Measurements from ENCODE around the gene ARHGAP33. TPM values are rescaled to one million over a fixed set of nuclear protein-coding genes. Genes with fewer than 3 reads are reported as not detected.

ARHGAP33 gene
- total RNA-seq, 5 donors from 2014 or later (not counting 1 experiment from before 2014, with no cell fraction given) = 19.7 to 38.5 (median 22.8) TPM

DNA sequence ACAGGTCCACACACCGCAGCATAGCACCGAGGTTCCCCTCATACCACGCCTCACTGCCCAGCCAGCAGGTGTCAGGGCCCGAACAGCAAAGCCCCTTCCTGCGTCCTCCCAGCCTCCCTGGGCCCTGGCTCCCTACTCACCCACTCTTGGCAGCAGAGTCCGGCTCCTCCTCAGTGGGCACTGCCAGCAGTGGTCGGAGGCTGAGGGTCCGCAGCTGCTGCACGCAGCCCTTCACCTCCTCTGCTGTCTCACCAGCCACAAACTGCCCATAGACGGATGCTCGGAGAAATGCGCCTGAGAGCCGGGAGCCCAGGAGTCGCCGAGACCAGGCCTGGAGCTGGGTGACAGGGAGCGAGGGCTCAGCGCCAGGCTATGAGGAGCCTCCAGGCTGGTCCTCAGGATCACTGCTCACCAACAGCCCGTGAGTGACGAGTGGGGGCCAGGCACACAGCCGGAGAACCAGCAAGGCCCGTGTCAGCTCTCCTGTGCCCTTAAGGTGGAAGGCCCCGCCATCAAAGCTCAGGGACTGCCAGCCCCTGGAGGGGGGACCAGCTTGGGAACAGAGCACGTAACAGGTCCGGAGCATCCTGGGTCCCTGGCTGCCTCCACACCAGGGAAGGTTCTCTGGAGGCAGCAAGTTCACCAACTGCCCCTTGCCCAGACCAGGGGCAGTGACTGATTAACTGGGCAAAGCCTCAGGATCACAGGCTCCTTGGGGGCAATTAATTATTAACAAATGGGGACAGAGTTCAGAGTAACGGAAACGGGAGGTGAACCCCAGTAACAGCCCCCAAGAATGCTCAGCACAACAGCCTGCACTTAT is 37.1 kb downstream of the ARHGAP33 start, which contains the start of gene PRODH2:
Gene PRODH2, minus strand, starts transcription at position 626 of the 823 bp plus-strand sequence. Its CDS starts 40 bp downstream, at position 586.
- H3K27ac Mint-ChIP-seq = no peak within 1 kb of the TSS
- Histone ChIP-seq H3K27me3 (replicated peaks in 1 of 2; ENCODE audit: control insufficient read depth in 2 of 2, extremely low read depth in 1 of 2, insufficient read depth in 2 of 2, low read length in 1 of 2) (peaks cover 2 to 33% of the 10 kb centered on the region in 2 experiments), H3K27ac (ENCODE audit: low read length) (no peak within 1 kb of the TSS), H3K4me3 (ENCODE audit: control insufficient read depth in 1 of 2, extremely low read depth in 1 of 2, low read length in 1 of 2) (no peak within 1 kb of the TSS), H3K36me3 (ENCODE audit: control insufficient read depth in 2 of 2, extremely low read depth in 1 of 2, insufficient read depth in 1 of 2, low read length in 1 of 2) (no peaks in the 10 kb centered on the region), H3K4me1 (ENCODE audit: control insufficient read depth in 1 of 2, extremely low read depth in 1 of 2, insufficient read depth in 2 of 2, low read length in 2 of 2) (no peaks in the 10 kb centered on the region), H3K9me3 (no peaks in the 10 kb centered on the region)
- no peak for DNase-seq
- POLR2A ChIA-PET = no interaction called here
- H3K36me3 Mint-ChIP-seq = no peaks in the 10 kb centered on the region
- no peaks in the 10 kb centered on the region for H3K4me1 Mint-ChIP-seq
- H3K9me3 Mint-ChIP-seq = no peaks in the 10 kb centered on the region
- no peak for ATAC-seq (replicated peaks in 1 of 4)
- H3K4me3 Mint-ChIP-seq = no peak within 1 kb of the TSS
- 76% methylated on average over 23 of the region's 26 CpGs for WGBS (ENCODE audit: insufficient coverage)
- H3K27me3 Mint-ChIP-seq = peaks cover 25% of the 10 kb centered on the region in 2 donors
- CTCF ChIA-PET = no interaction called here

DNA sequence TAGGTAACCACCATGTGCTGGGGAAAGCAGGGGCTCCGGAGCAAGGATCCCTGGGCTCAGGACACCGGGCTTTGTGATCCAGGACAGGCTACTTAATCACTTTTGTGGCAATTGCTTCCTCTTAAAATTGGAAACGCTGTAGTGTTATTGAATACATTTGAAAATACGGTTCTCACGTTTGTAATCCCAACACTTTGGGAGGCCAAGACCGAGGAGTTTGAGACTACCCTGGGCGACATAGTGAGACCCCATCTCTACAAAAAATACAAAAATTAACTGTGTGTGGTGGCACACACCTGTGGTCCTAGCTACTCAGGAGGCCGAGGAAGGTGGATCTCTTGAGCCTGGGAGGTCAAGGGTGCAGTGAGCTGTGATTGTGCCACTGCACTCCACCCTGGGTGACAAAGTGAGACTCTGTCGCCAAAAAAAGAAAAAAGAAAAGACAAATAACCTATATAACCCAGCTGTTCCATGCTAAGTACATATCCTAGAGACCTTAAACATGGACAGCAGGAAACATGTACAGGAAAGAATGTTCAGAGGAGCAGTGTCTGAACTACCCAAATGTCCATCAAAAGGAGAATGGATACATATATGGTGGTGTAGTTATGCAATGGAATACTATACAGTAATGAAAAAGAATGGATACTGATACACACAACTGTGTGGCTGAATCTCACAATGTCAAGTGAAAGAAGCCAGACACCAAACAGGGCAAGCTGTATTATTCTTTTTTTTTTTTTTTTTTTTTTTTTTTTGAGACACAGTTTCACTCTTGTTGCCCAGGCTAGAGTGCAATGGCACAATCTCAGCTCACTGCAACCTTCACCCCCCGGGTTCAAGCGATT is 37.9 kb downstream of the ARHGAP33 start:
- no peak for DNase-seq
- ChIA-PET CTCF (no interaction called here), POLR2A (no interaction called here)
- H3K9me3 ChIP-seq = no peaks in the 10 kb centered on the region
- no peaks in the 10 kb centered on the region for H3K4me1 ChIP-seq (ENCODE audit: control insufficient read depth in 1 of 2, extremely low read depth in 1 of 2, insufficient read depth in 2 of 2, low read length in 2 of 2)
- WGBS (ENCODE audit: insufficient coverage) = 85% methylated on average over 3 of the region's 11 CpGs
- H3K9me3 Mint-ChIP-seq = no peaks in the 10 kb centered on the region
- no peaks in the 10 kb centered on the region for H3K36me3 ChIP-seq (ENCODE audit: control insufficient read depth in 2 of 2, extremely low read depth in 1 of 2, insufficient read depth in 1 of 2, low read length in 1 of 2)
- H3K27ac ChIP-seq (ENCODE audit: low read length) = no peak overlapping the region
- no peak overlapping the region for H3K27ac Mint-ChIP-seq
- no peak overlapping the region for H3K4me3 ChIP-seq (ENCODE audit: control insufficient read depth in 1 of 2, extremely low read depth in 1 of 2, low read length in 1 of 2)
- no peak overlapping the region for H3K4me3 Mint-ChIP-seq
- peaks cover 26% of the 10 kb centered on the region in 2 donors for H3K27me3 Mint-ChIP-seq
- no peaks in the 10 kb centered on the region for H3K4me1 Mint-ChIP-seq
- no peaks in the 10 kb centered on the region for H3K36me3 Mint-ChIP-seq
- ATAC-seq (replicated peaks in 1 of 4) = no peak
- H3K27me3 ChIP-seq (replicated peaks in 1 of 2; ENCODE audit: control insufficient read depth in 2 of 2, extremely low read depth in 1 of 2, insufficient read depth in 2 of 2, low read length in 1 of 2) = peaks cover 2 to 36% of the 10 kb centered on the region in 2 experiments

- Mint-ChIP-seq H3K4me1 (no peaks in the 10 kb centered on the region), H3K4me3 (no peak overlapping the region), H3K27me3 (peaks cover 22 to 30% of the 10 kb centered on the region in 2 donors), H3K36me3 (no peaks in the 10 kb centered on the region), H3K9me3 (no peaks in the 10 kb centered on the region), H3K27ac (peak overlapping the region in 1 of 2 donors; percentile 6)
- DNase-seq = no peak
- H3K9me3 ChIP-seq = no peaks in the 10 kb centered on the region
- no peaks in the 10 kb centered on the region for H3K36me3 ChIP-seq (ENCODE audit: control insufficient read depth in 2 of 2, extremely low read depth in 1 of 2, insufficient read depth in 1 of 2, low read length in 1 of 2)
- H3K4me3 ChIP-seq (ENCODE audit: control insufficient read depth in 1 of 2, extremely low read depth in 1 of 2, low read length in 1 of 2) = no peak overlapping the region
- ATAC-seq (replicated peaks in 1 of 4) = no peak
- no peaks in the 10 kb centered on the region for H3K4me1 ChIP-seq (ENCODE audit: control insufficient read depth in 1 of 2, extremely low read depth in 1 of 2, insufficient read depth in 2 of 2, low read length in 2 of 2)
- H3K27ac ChIP-seq (ENCODE audit: low read length) = no peak overlapping the region
- ChIA-PET POLR2A (no interaction called here), CTCF (no interaction called here)
- H3K27me3 ChIP-seq (replicated peaks in 1 of 2; ENCODE audit: control insufficient read depth in 2 of 2, extremely low read depth in 1 of 2, insufficient read depth in 2 of 2, low read length in 1 of 2) = peaks cover 2 to 42% of the 10 kb centered on the region in 2 experiments
- 30% methylated on average over 2 of the region's 6 CpGs for WGBS (ENCODE audit: insufficient coverage)
These were observed 40.9 kb downstream of the ARHGAP33 start for GRCh38 chr19:35816262-35816661.

DNA sequence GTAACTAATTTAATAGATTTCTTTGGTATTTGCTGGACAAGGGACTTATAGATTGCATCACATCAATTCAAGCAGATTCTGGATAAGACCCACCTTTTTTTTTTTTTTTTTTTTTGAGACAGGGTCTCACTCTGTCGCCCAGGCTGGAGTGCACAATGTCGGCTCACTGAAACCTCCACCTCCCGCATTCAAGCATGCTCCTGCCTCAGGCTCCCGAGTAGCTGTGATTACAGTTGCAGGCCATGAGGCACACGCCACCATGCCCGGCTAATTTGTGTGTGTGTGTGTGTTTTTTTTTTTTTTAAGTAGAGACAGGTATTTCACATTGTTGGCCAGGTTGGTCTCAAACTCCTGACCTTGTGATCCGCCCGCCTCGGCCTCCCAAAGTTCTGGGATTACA is 41.5 kb downstream of the ARHGAP33 start:
- H3K36me3 ChIP-seq (ENCODE audit: control insufficient read depth in 2 of 2, extremely low read depth in 1 of 2, insufficient read depth in 1 of 2, low read length in 1 of 2) = no peaks in the 10 kb centered on the region
- ATAC-seq (replicated peaks in 1 of 4) (no peak), DNase-seq (no peak)
- no peaks in the 10 kb centered on the region for H3K36me3 Mint-ChIP-seq
- no peaks in the 10 kb centered on the region for H3K9me3 ChIP-seq
- no peaks in the 10 kb centered on the region for H3K4me1 ChIP-seq (ENCODE audit: control insufficient read depth in 1 of 2, extremely low read depth in 1 of 2, insufficient read depth in 2 of 2, low read length in 2 of 2)
- 89% methylated on average over 3 of the region's 9 CpGs for WGBS (ENCODE audit: insufficient coverage)
- no peak overlapping the region for H3K27ac Mint-ChIP-seq
- H3K4me3 Mint-ChIP-seq = no peak overlapping the region
- H3K27me3 ChIP-seq (replicated peaks in 1 of 2; ENCODE audit: control insufficient read depth in 2 of 2, extremely low read depth in 1 of 2, insufficient read depth in 2 of 2, low read length in 1 of 2) = peaks cover 2 to 47% of the 10 kb centered on the region in 2 experiments
- POLR2A ChIA-PET = no interaction called here
- no peaks in the 10 kb centered on the region for H3K9me3 Mint-ChIP-seq
- no peak overlapping the region for H3K27ac ChIP-seq (ENCODE audit: low read length)
- H3K4me1 Mint-ChIP-seq = no peaks in the 10 kb centered on the region
- H3K27me3 Mint-ChIP-seq = peaks cover 22 to 25% of the 10 kb centered on the region in 2 donors
- CTCF ChIA-PET = no interaction called here
- no peak overlapping the region for H3K4me3 ChIP-seq (ENCODE audit: control insufficient read depth in 1 of 2, extremely low read depth in 1 of 2, low read length in 1 of 2)

DNA sequence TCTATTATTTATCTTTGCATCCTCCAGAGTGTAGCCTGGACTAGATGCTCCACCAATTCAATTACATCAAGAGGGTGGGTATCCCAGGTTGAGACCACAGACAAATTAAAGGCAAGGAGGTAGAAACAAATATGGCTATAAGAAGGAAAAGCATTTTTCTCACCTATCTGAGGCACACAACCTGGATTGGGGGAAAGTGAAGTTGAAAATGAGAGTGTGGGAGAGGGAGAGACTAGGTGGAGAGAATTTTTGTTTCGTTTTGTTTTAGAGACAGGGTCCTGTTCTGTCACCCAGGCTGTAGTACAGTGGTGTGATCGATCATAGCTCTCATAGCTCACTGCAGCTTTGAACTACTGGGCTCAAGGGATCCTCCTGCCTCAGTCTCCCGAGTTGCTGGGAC is 43.1 kb downstream of the ARHGAP33 start:
- CTCF ChIA-PET = interaction anchor here in 1 of 2 donors (0.6 to 0.7 kb wide), 2 partner anchors 25 to 134 kb away, joined by 3 read pairs; no protein-coding TSS in a partner anchor
- no peaks in the 10 kb centered on the region for H3K9me3 ChIP-seq

DNA sequence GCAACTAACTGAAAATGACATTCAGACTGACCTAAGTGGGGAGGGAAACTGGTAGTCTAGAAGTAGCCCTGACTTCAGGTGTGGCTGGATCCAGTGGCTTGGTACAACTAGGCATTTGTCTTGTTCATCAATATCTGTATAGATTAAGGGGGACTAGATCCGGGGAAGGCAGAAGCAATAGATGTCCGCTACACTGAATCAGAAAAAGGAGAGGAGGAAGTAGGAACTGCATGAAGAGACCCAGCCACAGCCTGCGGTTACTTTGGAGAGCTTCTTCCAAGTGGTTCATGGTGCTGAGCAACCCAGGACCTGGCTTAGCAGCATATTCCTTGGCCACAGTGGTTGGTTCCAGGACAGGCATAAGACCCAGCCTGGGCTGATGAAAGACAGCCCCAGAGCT is 47.2 kb downstream of the ARHGAP33 start:
- no peaks in the 10 kb centered on the region for H3K36me3 Mint-ChIP-seq
- no peak for ATAC-seq (replicated peaks in 1 of 4)
- no peaks in the 10 kb centered on the region for H3K4me1 Mint-ChIP-seq

More for the DNA sequence above, 43.1 kb downstream of the ARHGAP33 start:
- Mint-ChIP-seq H3K4me3 (no peak overlapping the region), H3K27me3 (peaks cover 23 to 32% of the 10 kb centered on the region in 2 donors), H3K36me3 (no peaks in the 10 kb centered on the region), H3K27ac (no peak overlapping the region), H3K9me3 (no peaks in the 10 kb centered on the region), H3K4me1 (no peaks in the 10 kb centered on the region)
- ATAC-seq (replicated peaks in 1 of 4) (no peak), DNase-seq (no peak)
- Histone ChIP-seq H3K27me3 (replicated peaks in 1 of 2; ENCODE audit: control insufficient read depth in 2 of 2, extremely low read depth in 1 of 2, insufficient read depth in 2 of 2, low read length in 1 of 2) (peaks cover 2 to 43% of the 10 kb centered on the region in 2 experiments), H3K27ac (ENCODE audit: low read length) (no peak overlapping the region), H3K36me3 (ENCODE audit: control insufficient read depth in 2 of 2, extremely low read depth in 1 of 2, insufficient read depth in 1 of 2, low read length in 1 of 2) (no peaks in the 10 kb centered on the region), H3K4me1 (ENCODE audit: control insufficient read depth in 1 of 2, extremely low read depth in 1 of 2, insufficient read depth in 2 of 2, low read length in 2 of 2) (no peaks in the 10 kb centered on the region), H3K4me3 (ENCODE audit: control insufficient read depth in 1 of 2, extremely low read depth in 1 of 2, low read length in 1 of 2) (no peak overlapping the region)
- 39% methylated on average over 3 of the region's 3 CpGs for WGBS (ENCODE audit: insufficient coverage)
- POLR2A ChIA-PET = no interaction called here

More for the DNA sequence above, 47.2 kb downstream of the ARHGAP33 start:
- no peak overlapping the region for H3K27ac ChIP-seq (ENCODE audit: low read length)
- Mint-ChIP-seq H3K27me3 (peaks cover 19 to 38% of the 10 kb centered on the region in 2 donors), H3K4me3 (no peak overlapping the region), H3K9me3 (no peaks in the 10 kb centered on the region), H3K27ac (no peak overlapping the region)
- no peak overlapping the region for H3K4me3 ChIP-seq (ENCODE audit: control insufficient read depth in 1 of 2, extremely low read depth in 1 of 2, low read length in 1 of 2)
- peaks cover 0 to 35% of the 10 kb centered on the region in 2 experiments for H3K27me3 ChIP-seq (replicated peaks in 1 of 2; ENCODE audit: control insufficient read depth in 2 of 2, extremely low read depth in 1 of 2, insufficient read depth in 2 of 2, low read length in 1 of 2)
- 56% methylated on average over 3 of the region's 3 CpGs for WGBS (ENCODE audit: insufficient coverage)
- H3K9me3 ChIP-seq = no peaks in the 10 kb centered on the region
- CTCF ChIA-PET = no interaction called here
- POLR2A ChIA-PET = no interaction called here
- H3K4me1 ChIP-seq (ENCODE audit: control insufficient read depth in 1 of 2, extremely low read depth in 1 of 2, insufficient read depth in 2 of 2, low read length in 2 of 2) = no peaks in the 10 kb centered on the region
- DNase-seq = no peak
- H3K36me3 ChIP-seq (ENCODE audit: control insufficient read depth in 2 of 2, extremely low read depth in 1 of 2, insufficient read depth in 1 of 2, low read length in 1 of 2) = no peaks in the 10 kb centered on the region
